ENCODE measurements around the gene SOX6.
"Not testable (repeated sequence)": the region's sequence is repeated elsewhere in the genome, so short reads cannot be mapped to it uniquely, and the experiment has no call there.

SOX6 gene

DNA sequence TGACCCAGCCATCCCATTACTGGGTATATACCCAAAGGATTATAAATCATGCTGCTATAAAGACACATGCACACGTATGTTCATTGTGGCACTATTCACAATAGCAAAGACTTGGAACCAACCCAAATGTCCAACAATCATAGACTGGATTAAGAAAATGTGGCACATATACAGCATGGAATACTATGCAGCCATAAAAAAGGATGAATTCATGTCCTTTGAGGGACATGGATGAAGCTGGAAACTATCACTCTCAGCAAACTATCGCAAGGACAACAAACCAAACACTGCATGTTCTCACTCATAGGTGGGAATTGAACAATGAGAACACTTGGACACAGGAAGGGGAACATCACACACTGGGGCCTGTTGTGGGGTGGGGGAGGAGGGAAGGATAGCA lies 209.4 kb downstream of the SOX6 start:
- H3K4me3 Mint-ChIP-seq; DNase-seq (ENCODE audit: low spot score); H3K36me3 Mint-ChIP-seq (ENCODE audit: low read depth); H3K27ac Mint-ChIP-seq; H3K27me3 Mint-ChIP-seq (ENCODE audit: low read depth); H3K4me1 Mint-ChIP-seq (ENCODE audit: low read depth): not testable (repeated sequence)
- H3K9me3 Mint-ChIP-seq: peaks cover 18% of the 10 kb centered on the region

DNA sequence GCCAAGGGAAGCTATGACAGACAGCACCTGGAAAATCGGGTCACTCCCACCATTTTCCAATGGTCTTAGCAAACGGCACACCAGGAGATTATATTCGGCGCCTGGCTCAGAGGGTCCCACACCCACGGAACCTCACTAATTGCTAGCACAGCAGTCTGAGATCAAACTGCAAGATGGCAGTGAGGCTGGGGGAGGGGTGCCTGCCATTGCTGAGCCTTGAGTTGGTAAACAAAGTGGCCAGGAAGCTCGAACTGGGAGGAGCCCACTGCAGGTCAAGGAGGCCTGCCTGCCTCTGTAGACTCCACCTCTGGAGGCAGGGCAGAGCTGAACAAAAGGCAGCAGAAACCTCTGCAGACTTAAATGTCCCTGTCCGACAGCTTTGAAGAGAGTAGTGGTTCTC lies 214.7 kb downstream of the SOX6 start:
- H3K4me1 Mint-ChIP-seq (ENCODE audit: low read depth); H3K27me3 Mint-ChIP-seq (ENCODE audit: low read depth); DNase-seq (ENCODE audit: low spot score); H3K36me3 Mint-ChIP-seq (ENCODE audit: low read depth); H3K4me3 Mint-ChIP-seq; H3K27ac Mint-ChIP-seq: not testable (repeated sequence)
- H3K9me3 Mint-ChIP-seq: peaks cover 18% of the 10 kb centered on the region

DNA sequence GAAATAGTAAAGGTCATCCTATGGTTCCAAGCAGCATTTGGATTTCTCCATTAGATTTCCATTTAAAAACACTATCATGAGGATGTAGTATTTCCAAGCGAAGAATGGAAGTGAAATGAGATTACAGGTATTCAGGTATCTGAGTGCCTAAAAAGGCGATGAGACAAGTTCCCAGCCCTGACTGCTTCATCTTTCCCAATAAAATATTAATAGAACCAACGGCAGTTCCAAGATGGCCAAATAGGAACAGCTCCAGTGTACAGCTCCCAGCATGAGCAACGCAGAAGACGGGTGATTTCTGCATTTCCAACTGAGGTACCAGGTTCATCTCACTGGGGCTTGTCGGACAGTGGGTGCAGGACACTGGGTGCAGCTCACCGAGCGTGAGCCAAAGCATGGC lies 215.2 kb downstream of the SOX6 start:
- peaks cover 18% of the 10 kb centered on the region for H3K9me3 Mint-ChIP-seq
- not testable (repeated sequence) for H3K4me1 Mint-ChIP-seq (ENCODE audit: low read depth); H3K27me3 Mint-ChIP-seq (ENCODE audit: low read depth); H3K36me3 Mint-ChIP-seq (ENCODE audit: low read depth); DNase-seq (ENCODE audit: low spot score); H3K4me3 Mint-ChIP-seq; H3K27ac Mint-ChIP-seq

DNA sequence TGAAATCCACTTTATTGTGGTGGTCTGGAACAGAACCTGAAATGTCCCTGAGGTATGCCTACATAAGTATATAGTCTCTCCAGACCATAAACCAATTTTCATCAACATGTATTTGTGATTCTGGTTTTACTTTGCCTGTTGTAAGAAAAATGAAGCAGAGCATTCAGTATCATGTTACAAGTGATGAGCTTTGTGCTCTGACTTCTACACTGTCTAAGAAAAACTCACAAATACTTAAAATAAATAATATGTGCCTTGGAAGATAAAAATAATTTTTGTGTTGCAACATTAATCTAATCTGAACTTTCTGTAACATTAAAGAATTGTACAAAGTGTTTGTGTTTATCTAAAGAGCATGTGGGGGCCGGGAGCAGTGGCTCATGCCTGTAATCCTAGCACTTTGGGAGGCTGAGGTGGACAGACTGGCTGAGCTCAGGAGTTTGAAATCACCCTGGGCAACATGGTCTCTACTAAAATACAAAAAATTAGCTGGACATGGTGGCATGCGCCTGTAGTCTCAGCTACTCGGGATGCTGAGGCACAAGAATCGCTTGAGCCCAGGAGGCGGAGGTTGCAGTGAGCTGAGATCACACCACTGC lies 219.5 kb downstream of the SOX6 start:
- Mint-ChIP-seq H3K27me3 (ENCODE audit: low read depth) (no peaks in the 10 kb centered on the region), H3K27ac (no peak overlapping the region), H3K9me3 (peaks cover 5% of the 10 kb centered on the region), H3K4me3 (no peak overlapping the region), H3K36me3 (ENCODE audit: low read depth) (no peaks in the 10 kb centered on the region), H3K4me1 (ENCODE audit: low read depth) (no peaks in the 10 kb centered on the region)
- DNase-seq (ENCODE audit: low spot score): no peak

GRCh38 chr11:16133867-16134266 lies 222.5 kb downstream of the SOX6 start:
- no peak for DNase-seq (ENCODE audit: low spot score)
- H3K4me1 Mint-ChIP-seq (ENCODE audit: low read depth): no peaks in the 10 kb centered on the region
- H3K27me3 Mint-ChIP-seq (ENCODE audit: low read depth): no peaks in the 10 kb centered on the region
- H3K4me3 Mint-ChIP-seq: no peak overlapping the region
- H3K36me3 Mint-ChIP-seq (ENCODE audit: low read depth): no peaks in the 10 kb centered on the region
- no peaks in the 10 kb centered on the region for H3K9me3 Mint-ChIP-seq
- no peak overlapping the region for H3K27ac Mint-ChIP-seq

- Mint-ChIP-seq H3K4me1 (ENCODE audit: low read depth) (no peaks in the 10 kb centered on the region), H3K9me3 (no peaks in the 10 kb centered on the region), H3K27ac (no peak overlapping the region), H3K27me3 (ENCODE audit: low read depth) (no peaks in the 10 kb centered on the region), H3K36me3 (ENCODE audit: low read depth) (no peaks in the 10 kb centered on the region), H3K4me3 (no peak overlapping the region)
- DNase-seq (ENCODE audit: low spot score): no peak
Measured at GRCh38 chr11:16127732-16128131, 228.6 kb downstream of the SOX6 start.

GRCh38 chr11:16126362-16126761 lies 230.0 kb downstream of the SOX6 start:
- Mint-ChIP-seq H3K9me3 (no peaks in the 10 kb centered on the region), H3K27me3 (ENCODE audit: low read depth) (no peaks in the 10 kb centered on the region)
- DNase-seq (ENCODE audit: low spot score): no peak

DNA sequence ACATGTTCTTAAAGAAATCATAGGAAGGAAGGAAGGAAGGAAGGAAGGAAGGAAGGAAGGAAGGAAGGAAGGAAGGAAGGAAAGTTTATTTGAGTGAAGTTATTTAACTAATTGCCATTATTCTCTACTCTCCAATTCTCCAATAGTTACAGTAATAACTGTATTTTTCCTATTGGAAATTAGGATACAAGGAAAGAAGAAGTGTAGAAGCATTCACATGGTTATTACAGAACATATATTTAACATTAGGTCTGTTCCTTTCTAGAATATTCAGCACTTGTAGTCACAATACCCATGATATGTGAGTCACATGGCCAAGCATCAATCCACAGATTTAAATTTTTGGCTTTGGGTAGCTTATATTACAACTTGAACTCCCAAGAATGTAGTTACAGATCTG lies 230.6 kb downstream of the SOX6 start:
- Mint-ChIP-seq H3K36me3 (ENCODE audit: low read depth) (no peaks in the 10 kb centered on the region), H3K9me3 (no peaks in the 10 kb centered on the region), H3K27me3 (ENCODE audit: low read depth) (no peaks in the 10 kb centered on the region), H3K4me3 (no peak overlapping the region), H3K27ac (no peak overlapping the region), H3K4me1 (ENCODE audit: low read depth) (no peaks in the 10 kb centered on the region)
- DNase-seq (ENCODE audit: low spot score): no peak

More at GRCh38 chr11:16126362-16126761, 230.0 kb downstream of the SOX6 start:
- Mint-ChIP-seq H3K36me3 (ENCODE audit: low read depth) (no peaks in the 10 kb centered on the region), H3K4me1 (ENCODE audit: low read depth) (no peaks in the 10 kb centered on the region), H3K27ac (no peak overlapping the region), H3K4me3 (no peak overlapping the region)

DNA sequence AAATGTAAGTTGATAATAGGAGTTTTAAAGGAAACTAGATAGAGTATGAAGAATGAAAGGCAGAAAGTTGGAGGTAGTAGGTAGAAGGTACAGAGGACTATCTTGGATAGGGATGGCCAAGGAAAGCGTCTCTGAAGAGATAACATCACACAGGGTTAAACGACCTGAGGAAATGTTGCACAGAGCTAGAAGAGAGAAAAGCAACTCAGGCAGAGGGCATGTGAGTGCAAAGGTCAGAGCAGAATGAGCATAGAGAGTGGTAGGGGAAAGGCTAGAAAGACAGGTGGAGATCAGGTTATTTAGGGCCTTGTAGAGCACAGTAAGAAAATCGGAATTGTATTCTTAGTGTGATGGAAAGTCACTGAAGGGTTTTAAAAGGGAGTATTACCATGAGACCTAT lies 232.0 kb downstream of the SOX6 start:
- Mint-ChIP-seq H3K9me3 (no peaks in the 10 kb centered on the region), H3K4me3 (no peak overlapping the region), H3K27ac (no peak overlapping the region), H3K27me3 (ENCODE audit: low read depth) (no peaks in the 10 kb centered on the region), H3K4me1 (ENCODE audit: low read depth) (no peaks in the 10 kb centered on the region), H3K36me3 (ENCODE audit: low read depth) (no peaks in the 10 kb centered on the region)
- no peak for DNase-seq (ENCODE audit: low spot score)

DNA sequence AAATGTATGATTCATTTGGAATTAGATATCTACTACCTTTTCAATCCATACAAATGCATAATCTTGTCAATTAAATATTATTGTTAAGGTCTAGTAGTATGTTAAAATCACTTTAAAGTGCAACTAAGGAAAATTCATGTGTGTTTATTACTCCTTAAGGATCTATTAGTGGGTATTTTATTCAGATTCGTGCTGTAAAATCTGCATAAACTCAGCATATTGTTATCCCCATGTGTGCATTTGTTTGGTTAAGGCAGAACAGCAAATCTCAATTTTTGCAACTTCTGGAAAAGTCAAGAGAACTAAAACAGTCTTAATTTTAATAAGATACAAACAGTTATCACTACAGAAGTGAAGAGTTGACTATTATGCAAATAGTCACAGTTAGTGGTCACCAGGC lies 234.5 kb downstream of the SOX6 start:
- Mint-ChIP-seq H3K4me1 (ENCODE audit: low read depth) (no peaks in the 10 kb centered on the region), H3K27me3 (ENCODE audit: low read depth) (no peaks in the 10 kb centered on the region), H3K27ac (no peak overlapping the region), H3K9me3 (no peaks in the 10 kb centered on the region), H3K36me3 (ENCODE audit: low read depth) (no peaks in the 10 kb centered on the region), H3K4me3 (no peak overlapping the region)
- DNase-seq (ENCODE audit: low spot score): no peak

- Mint-ChIP-seq H3K36me3 (ENCODE audit: low read depth) (no peaks in the 10 kb centered on the region), H3K4me1 (ENCODE audit: low read depth) (no peaks in the 10 kb centered on the region)
Measured at GRCh38 chr11:16120008-16120407, 236.3 kb downstream of the SOX6 start.

GRCh38 chr11:16117989-16118756 lies 238.2 kb downstream of the SOX6 start:
- Mint-ChIP-seq H3K9me3 (no peaks in the 10 kb centered on the region), H3K36me3 (ENCODE audit: low read depth) (no peaks in the 10 kb centered on the region), H3K4me1 (ENCODE audit: low read depth) (no peaks in the 10 kb centered on the region), H3K4me3 (no peak overlapping the region), H3K27ac (no peak overlapping the region), H3K27me3 (ENCODE audit: low read depth) (no peaks in the 10 kb centered on the region)
- DNase-seq (ENCODE audit: low spot score): no peak

More at GRCh38 chr11:16120008-16120407, 236.3 kb downstream of the SOX6 start:
- Mint-ChIP-seq H3K27me3 (ENCODE audit: low read depth) (no peaks in the 10 kb centered on the region), H3K9me3 (no peaks in the 10 kb centered on the region), H3K27ac (no peak overlapping the region), H3K4me3 (no peak overlapping the region)
- no peak for DNase-seq (ENCODE audit: low spot score)

- Mint-ChIP-seq H3K4me3 (no peak overlapping the region), H3K27ac (no peak overlapping the region), H3K36me3 (ENCODE audit: low read depth) (no peaks in the 10 kb centered on the region), H3K27me3 (ENCODE audit: low read depth) (no peaks in the 10 kb centered on the region), H3K9me3 (no peaks in the 10 kb centered on the region), H3K4me1 (ENCODE audit: low read depth) (no peaks in the 10 kb centered on the region)
- DNase-seq (ENCODE audit: low spot score): no peak
Measured at GRCh38 chr11:16114978-16115871, 241.1 kb downstream of the SOX6 start.

DNA sequence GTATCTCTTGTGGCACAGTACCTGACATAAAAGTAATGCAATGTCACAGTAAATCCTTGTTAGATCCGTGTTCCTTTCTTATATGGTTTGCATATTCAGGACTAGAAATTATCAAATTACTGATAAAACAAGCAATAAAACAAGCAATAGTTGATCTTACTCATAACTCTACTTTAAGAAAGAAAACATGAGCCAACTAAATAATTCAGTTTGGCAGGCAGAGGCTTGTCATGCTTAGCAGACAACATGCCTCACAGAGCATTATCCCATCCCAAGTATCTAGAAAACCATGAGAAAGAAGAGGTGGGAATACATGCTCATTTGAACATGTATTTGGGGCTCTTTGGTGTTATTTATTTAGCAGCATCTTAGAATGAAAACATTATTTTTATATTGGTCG lies 241.9 kb downstream of the SOX6 start:
- Mint-ChIP-seq H3K27ac (no peak overlapping the region), H3K9me3 (no peaks in the 10 kb centered on the region), H3K27me3 (ENCODE audit: low read depth) (no peaks in the 10 kb centered on the region), H3K36me3 (ENCODE audit: low read depth) (no peaks in the 10 kb centered on the region), H3K4me3 (no peak overlapping the region), H3K4me1 (ENCODE audit: low read depth) (no peaks in the 10 kb centered on the region)
- no peak for DNase-seq (ENCODE audit: low spot score)

Data from T-helper 2 cell treated with Interferon-gamma antibody and Interleukin-4, amounts not matched to agents 5 μg/mL and 100 μg/mL, for 36 hours (primary cell).